HG03025 (cell line): ENCODE results near the gene CACNA2D4.

ENCODE experiments used
- ATAC-seq: cut with Tn5 transposase; IDR thresholded peaks from one replicate; pipeline ENCODE4 v1.9.1; 2021; ENCODE audit warnings: mild to moderate bottlenecking, moderate library complexity; ENCODE audit not compliant: unreplicated experiment, low FRiP score

CACNA2D4 gene

DNA sequence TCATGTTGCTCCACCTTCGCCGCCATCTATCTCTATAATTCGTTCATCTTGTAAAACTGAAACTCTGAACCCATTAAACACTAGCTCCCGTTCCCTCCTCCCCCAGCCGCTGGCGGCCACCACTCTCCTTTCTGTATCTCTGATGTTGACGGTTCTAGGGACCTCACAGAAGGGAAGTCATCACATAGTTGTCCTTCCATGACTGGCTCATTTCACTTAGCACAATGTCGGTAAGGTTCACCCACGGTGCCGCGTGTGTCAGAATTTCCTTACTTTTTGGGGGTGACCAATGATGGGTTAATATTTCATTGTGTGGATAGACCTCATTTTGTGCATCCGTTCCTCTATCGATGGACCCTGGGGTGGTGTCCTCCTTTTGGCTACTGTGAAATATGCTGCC, 2.0 kb upstream of the CACNA2D4 start:
- no peak for ATAC-seq

DNA sequence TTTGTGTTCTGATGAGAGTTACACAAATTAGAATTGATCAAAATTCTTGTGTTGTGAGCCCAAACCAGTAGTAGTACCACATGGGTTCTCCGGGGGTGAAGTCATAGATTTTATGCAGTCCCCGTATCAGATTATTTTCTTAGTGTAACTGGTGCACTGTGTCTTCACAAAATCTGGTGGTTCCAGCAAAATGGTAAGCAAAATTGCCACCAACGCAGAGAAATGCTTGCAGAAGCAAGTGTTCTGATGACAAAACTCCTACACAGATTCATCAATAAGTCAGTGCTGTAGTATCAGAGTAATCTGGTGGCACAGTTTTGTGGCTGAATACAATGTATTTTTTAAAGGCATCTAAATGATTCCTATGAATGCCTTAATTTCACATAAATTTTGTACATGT, 1.3 kb upstream of the CACNA2D4 start:
- ATAC-seq, result no peak

DNA sequence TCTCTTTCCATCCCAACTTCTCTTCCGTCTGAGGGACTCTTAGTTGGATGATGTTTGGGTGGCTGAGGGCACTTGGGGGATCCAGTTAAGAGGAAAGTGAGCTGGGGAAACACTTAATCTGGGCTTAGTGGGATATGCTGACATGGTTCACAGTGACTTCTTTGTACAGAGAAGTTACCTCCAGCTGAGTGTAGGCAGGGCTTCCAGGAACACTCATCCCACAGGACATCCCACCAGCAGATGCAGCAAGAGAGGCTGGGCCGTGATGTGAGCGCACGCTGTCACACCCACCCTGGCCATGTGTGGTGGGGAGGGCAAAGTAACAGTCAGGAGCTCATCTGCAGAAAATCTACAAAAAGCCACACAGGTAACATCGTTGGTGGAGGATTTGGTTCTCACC, 832 bp upstream of the CACNA2D4 start:
- ATAC-seq, result no peak

DNA sequence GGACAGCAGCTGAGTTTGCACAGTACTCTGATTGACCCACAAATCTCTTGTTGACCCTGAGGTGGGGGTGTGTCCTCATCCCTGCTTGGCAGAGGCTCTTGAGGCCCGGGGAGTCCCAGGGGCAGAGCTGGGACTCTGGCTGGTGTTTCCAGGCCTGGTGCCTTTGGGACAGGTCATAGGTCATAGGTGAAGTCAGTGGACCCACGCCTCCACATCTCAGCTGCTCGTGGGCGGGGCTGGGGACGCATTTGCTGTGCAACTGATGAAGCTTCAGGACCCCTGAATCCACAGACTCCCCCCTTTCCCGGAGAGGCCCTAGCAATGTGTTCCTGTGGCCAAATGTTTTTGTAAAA, 408 bp upstream of the CACNA2D4 start:
- ATAC-seq, result no peak

DNA sequence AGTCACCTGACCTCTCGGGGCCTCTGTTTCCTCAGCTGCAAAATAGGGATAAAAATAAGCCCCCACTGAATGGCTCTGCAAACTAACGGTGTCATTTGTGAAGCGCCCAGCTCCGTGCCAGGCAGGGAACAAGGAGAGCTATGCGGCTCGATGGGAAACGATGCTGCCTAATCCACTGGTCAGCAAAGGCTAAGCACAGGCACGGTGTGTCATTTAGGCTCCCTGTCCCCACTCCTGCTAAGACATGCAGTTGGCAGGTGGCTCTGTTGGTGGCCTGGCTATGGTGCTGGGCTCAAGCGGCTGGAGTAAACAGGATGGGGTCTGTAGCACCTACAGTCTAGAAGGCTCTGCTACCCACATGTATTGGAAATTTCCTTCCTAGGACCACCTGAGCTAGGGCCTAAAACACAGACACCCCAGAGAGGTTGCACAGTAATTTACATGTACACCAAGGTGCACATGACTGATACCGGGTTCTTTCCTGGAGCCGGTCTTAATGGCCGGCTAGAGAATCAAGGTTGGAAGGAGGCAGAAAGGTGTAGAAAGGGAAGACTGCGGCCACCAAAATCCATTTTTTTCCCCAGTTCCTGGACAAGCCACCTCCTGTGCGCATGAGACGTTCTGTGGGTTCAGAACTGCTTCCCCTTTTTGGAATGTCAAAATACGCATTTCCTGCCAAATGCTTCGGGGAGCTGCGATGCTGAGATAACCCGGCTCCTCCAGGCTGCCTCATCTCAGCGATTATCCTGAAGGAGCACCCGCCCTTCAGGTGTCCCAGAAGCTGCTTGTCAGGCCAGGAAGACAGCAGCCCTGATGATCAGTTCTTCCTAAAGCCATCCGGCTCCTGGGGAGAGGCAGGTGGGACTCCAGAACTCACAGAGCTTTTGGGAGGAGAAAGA, 1.0 kb downstream of the CACNA2D4 start:
- no peak for ATAC-seq

DNA sequence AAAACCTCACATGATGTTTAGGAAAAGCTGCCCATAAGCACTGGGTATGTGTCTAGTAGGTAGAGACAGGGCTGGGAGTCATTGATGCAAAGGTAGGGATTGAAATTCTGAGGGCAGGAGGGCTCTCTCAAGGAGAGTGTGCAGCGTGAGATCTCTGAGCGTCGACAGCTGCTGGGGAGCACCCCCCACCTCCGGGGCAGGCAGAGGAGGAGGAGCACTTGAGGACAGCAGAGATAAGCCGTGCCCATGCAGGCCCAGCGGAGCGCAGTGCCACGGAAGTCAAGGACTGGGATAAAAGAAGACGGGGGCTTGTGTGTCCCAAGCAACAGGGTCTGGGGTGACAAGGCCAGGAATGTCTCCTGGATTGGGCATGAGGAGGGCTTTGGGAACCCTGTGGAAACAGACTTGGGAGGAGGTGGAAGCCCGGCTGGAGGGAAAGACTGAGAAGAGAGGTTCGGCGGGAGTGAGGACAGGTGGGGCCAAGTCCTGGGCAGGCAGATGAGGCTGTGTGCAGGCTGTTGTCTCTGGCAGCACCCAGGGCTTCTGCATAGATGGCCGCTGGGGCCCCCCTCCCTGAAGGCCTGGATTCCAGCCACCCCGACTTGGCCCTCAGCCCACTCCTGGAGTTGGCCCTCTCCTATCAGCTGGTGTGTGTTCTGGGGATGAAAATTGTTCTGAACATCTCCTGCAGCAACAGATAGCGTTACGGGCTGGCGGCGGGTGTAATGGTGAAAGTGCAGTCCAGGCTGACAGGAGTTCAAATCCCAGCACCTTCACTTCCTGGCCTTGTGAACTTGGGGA, 1.9 kb downstream of the CACNA2D4 start:
- no peak for ATAC-seq

DNA sequence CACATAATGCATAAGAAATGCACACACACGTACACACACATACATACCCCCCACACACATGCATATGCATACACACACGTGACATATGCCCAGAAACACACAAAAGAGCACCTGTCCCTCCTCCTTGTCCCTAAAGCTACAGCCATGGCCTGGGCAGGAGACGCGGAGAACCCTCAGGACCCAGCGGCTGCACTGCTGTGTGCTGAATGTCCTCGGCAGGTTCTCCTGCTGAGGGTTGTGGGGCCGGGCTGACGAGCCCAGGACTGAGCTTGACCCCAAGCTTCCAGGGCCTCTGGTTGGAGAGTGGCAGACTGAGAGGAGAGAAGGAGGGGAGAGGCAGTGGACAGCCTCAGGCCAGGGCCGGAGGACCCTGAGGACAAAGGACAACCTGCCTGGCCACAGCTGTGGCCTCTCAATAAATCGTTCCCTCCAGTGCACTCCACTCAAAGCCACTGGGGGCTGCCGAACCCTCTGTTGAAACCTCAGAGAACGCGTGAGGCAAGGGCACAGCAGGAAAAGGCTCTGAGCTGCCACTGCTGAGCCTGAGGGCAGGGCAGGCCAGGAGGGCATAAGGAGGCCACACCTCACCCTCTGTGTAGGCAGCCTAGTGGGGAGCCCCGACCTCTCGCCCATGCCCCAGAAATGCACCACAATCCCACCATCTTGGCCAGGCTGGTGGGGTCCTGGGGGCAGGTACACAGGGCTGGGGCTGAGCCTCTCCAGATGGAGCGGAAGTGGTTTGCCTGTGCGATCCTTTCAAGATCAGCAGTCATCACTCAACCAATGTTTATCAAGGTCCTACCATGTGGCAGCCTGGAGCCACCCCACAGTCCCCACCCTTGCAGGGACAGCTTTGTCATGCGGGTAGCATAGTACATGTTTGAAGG, 3.1 kb downstream of the CACNA2D4 start:
- ATAC-seq, result no peak

DNA sequence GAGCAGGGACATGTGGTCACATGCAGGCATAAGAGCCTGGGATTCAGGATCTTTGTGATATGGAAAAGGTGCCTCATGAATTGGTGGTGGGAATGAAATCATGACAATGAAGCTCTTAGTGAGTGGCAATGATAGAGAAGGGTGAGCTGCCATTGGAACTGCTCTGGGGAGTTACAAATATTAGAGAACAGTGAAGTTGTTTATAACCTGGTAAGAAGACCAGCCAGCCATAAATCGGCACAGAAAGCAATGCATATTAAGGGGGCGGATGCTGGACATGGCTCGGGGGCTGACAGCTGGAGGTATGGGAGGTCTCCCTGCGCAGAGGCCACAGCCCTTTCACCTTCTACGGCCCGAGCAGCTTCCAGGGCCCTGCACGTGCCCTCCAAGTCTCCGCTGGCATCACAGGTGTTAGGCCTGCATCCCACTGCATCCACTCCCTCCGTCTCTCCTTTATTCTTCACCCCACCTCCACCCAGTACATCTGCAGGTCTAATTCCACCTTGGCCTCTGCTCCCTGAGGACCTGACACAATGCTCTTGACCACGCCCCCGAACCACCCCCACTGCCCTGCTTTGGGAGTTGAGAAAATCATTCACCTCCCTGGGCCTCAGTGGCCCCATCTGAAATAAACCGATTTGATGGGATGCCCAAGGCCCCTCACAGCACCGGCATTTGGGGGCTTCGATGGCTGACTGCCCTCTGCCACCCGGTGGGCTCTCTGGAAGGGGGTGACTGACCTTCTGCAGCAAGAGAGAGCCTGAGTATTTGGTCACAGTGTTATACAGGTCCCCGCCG, 4.1 kb downstream of the CACNA2D4 start:
- ATAC-seq, result no peak

DNA sequence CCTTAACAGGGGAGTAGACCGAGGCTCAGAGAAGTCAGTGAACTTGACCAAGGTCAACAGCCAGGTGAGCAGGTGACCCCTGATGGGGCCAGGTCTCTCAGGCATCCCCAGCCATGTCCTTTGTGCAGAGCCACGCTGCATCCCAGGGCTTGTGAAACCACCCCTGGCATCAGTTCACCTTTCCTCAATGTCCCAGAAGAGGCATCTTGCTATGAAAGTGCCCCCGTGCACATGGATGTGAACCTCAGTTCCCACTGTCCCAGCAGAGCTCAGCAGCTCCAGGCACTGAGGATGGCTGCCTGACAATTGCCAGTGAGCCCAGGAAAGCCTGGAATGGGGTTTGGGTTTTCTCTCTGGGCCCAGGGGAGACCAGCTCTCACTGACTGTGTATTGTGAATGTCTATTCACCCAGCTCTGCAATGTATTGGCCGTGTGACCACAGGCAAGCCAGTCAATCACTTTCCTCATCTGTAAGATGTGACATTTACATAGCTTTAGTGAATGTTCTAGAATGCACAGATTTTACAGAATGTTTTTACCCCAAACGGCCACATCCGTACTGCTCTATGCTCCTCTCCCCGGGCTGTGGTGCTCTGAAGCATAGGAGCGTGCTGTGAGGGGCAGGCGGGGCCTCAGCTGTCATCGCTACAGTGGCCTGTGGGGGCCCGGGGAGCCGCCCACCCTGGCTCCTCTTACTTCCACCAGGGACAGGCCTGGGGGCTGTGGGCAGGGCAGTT, 4.9 kb downstream of the CACNA2D4 start:
- ATAC-seq, result no peak

DNA sequence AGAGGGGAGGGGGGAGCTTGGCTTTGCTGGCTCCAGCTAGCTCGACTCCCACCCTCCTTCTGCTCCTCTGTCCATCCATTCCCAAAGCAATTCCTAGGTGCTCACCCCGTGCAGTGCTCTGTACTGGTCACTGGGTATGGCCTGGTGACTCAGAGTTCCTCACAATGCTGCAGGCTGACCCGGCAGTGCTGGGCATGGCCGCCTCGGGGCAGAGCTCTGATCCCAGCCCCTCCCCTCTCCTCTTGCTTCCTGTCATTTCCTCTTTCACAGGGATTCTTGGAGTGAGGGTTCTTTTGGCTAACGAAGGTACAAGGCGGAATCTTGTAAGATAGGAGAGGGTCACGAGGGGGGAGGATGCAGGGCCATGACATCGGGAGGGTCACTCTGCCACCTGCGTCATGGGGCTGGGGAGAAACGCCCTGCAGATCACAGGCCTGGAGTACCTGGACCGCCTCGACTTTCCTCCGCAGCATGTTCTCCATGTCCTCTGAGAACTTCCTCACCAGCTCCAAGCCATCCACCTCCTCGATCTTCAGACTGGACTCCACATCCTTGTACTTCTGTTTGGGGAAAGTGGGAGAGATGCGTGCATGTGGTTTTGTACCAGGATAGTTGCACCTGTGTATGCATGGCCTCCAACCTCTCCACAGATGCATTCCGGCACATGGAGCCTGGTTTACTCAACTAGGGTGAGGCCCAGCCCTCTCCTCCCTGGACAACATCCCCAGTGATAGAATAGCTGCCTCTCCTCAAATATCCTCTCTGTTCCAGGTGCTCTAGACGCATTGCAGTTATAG, 5.7 kb downstream of the CACNA2D4 start:
- no peak for ATAC-seq

DNA sequence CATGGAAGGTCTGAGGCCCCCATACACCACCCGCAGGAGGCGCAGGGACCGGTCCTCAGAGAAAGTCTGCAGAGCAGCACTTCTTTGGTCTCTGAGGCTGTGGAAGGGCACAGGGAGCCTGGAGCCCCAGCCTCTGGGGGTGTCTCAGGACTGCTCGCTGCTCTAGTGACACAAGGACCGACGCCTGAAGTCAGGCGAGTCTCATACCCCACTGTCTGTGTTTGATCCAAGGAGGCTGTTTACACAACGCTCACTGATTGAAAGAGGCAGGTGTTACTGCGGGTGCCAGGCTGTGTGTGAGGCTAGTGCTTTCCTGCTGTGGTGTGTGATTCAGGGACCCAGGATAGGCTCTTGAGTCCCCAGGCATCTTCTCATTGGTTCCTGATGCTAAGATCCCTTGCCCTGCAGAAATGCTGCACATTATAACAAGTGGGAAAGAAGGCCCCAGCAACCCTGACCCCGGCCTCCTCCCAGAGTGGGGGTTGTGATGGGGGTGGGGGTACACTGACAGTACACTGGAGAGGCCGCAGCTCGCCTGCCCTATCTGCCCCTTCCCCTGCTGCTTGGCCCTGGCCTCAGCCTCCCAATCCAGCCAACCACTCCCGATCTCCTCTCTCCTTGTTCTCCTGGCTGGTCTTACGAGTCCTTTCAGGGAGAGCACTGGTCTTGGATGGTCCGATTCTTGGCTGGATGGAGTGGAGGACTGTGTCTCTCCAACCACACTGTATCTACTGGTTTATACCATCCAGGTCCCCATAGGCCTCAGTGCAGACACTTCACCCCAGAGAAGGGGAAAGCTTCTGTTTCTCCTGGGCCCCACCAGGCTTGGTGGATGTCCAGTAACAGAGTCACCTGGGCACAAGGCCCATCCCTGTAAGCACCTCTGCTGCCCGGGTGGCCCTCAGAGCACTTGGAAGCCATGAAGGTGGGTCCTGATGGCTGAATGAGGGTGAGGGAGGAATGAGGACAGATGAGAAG, 6.6 kb downstream of the CACNA2D4 start:
- ATAC-seq, result no peak

DNA sequence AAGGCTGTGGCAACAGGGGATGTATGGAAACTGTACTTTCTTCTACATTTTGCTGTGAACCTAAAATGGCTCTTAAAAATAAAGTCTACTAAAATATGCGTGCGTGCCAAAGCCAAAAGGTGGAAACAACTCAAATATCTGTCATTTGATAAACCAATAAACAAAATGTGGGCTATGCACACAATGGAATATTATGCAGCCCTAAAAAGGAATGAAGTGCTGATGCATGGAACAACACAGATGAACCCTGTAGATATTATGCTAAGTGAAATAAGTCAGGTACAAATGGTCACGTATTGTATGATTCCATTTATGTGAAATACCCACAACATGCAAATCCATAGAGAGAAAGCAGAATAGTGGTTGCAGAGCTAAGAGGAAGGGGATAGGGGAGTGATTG, 8.0 kb downstream of the CACNA2D4 start:
- ATAC-seq, result no peak

DNA sequence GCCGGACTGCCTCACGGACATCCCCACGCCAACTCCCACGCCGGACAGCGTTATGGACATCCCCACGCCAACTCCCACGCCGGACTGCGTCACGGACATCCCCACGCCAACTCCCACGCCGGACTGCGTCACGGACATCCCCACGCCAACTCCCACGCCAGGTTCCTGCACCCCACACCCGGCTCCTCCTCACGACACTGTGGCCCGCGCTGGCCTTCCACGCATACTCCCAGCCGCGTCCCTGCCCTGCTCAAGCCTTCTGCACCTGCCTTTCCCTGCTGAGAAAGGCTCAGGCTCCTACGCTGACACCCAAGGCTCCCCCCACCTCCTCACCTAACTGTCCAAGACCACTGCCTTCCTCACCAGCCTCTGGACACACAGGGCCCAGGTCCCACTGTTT, 9.7 kb downstream of the CACNA2D4 start:
- ATAC-seq, result no peak

DNA sequence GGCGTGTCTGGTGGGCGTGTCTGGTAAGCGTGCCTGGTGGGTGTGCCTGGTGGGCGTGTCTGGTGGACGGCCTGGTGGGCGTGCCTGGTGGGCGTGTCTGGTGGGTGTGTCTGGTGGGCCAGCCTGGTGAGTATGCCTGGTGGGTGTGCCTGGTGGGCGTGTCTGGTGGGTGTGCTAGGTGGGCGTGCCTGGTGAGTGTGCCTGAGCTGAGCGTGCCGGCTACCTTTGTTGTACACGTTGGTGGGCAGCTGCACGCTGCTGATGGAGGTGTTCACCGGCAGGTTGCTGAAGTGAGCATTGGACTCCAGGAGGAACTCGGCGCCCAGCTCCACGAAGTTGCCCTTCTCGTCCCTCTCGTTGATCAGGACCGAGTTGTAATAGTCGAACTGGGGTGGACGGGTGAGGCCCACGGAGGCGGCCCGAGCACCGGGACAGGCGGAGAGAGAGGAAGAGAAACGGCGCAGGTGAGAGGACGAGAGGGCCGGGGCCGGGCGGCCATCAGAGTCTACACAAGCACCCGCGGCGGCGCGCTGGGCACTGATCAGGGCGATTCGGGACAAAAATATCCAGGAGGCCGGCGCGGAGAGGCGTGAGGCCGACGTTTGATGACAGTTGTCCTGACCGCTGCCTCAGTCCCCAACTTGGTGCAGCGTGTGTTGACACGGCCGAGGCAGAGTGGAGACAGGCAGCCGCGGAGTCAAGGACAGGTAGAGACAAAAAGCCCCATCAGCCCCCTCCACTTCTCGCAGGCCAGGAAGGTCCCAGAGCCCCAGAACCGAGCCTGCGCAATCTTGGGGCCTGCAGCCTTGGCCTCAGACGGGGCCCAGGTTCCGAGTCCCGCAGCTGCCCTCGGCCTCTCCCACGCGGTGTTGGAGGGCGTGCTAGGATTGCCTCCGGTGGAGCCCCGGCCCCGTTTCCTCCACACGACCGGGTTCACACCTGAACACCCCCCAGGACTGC, 10.5 kb downstream of the CACNA2D4 start:
- ATAC-seq, result no peak

DNA sequence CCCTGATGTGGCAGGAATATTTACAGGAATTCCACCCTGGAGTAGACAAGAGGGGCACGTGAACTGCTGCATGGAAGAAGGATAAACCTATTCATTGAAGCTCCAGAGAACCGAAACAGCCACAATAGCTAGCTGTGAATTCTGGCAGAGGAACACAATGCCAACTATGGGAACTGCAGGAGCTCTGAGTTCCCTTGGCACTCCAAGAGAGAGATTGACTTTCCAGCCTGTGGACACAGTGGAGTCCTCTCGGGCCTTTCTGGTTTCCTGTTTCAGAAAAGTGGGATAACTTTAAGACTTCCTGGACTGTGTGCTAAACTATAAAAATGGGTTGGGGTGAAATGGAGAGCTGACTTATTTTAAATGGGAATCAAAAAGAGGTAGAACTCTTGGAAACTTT, 11.9 kb downstream of the CACNA2D4 start:
- ATAC-seq, result no peak

DNA sequence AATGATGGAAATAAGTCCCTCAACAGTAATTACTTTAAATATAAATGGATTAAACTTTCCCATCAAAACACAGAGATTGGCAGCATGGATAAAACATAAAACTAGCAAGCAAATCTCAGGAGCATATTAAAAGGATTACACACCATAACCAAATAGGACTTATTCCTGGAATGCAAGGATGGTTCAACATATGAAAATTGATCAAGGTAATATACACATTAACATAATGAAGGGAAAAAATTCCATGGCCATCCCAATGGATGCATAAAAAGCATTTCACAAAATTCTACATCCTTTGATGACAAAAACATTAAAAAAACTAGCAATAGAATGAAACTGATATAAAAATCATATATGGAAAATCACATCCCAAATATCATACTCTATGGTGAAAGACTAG, 13.6 kb downstream of the CACNA2D4 start:
- ATAC-seq, result no peak
